ENCODE measurements around the gene RABGAP1L.

DNA sequence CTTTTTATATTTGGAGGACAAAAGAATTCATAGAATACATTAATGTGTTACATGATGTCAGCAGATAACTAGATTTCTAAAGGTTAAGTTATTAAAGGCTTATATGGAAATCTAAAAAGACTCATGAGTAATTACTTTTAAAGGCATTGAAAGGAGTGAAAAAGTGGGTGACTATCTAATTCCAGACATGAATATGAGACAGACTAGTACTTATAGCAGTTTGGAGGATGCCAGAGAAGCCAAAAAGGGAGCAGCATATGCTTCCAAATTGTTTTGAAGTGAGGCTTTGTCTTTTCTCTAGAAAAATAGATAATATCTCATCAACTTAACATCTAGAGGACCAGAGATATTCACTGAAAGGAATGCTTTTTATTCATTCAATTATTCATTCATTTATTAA is 564.9 kb downstream of the RABGAP1L start:
- TF ChIP-seq BCL11A (IDR thresholded peaks at IDR 0.05; ENCODE audit: low read depth, low read length) (no peak), SUZ12 (IDR thresholded peaks at IDR 0.05; ENCODE audit: unreplicated experiment) (no peak), PAX5 (IDR thresholded peaks at IDR 0.05; ENCODE audit: borderline replicate concordance, low read depth, low read length) (no peak), MEF2A (IDR thresholded peaks at IDR 0.05; ENCODE audit: insufficient read depth, low read depth, low read length) (no peak), CHD1 (IDR thresholded peaks at IDR 0.05; ENCODE audit: low read depth, low read length) (no peak), SPI1 (IDR thresholded peaks at IDR 0.05; ENCODE audit: borderline replicate concordance, insufficient read depth, low read depth, low read length) (no peak), STAT3 (IDR thresholded peaks at IDR 0.05; ENCODE audit: low read depth, low read length) (no peak), NFYA (IDR thresholded peaks at IDR 0.05; ENCODE audit: borderline replicate concordance, low read depth, low read length) (no peak), MXI1 (IDR thresholded peaks at IDR 0.05; ENCODE audit: low read depth, low read length) (no peak), KDM1A (IDR thresholded peaks at IDR 0.05; ENCODE audit: borderline replicate concordance) (no peak), BACH1 (IDR thresholded peaks at IDR 0.05; ENCODE audit: borderline replicate concordance) (no peak), CREB1 (IDR thresholded peaks at IDR 0.05; ENCODE audit: low read depth) (no peak)
- TF ChIP-seq, protein P1, sequence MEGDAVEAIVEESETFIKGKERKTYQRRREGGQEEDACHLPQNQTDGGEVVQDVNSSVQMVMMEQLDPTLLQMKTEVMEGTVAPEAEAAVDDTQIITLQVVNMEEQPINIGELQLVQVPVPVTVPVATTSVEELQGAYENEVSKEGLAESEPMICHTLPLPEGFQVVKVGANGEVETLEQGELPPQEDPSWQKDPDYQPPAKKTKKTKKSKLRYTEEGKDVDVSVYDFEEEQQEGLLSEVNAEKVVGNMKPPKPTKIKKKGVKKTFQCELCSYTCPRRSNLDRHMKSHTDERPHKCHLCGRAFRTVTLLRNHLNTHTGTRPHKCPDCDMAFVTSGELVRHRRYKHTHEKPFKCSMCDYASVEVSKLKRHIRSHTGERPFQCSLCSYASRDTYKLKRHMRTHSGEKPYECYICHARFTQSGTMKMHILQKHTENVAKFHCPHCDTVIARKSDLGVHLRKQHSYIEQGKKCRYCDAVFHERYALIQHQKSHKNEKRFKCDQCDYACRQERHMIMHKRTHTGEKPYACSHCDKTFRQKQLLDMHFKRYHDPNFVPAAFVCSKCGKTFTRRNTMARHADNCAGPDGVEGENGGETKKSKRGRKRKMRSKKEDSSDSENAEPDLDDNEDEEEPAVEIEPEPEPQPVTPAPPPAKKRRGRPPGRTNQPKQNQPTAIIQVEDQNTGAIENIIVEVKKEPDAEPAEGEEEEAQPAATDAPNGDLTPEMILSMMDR (IDR thresholded peaks at IDR 0.05 in 2 of 3, conservative IDR thresholded peaks at IDR 0.05 in 1 of 3; ENCODE audit: control insufficient read depth in 2 of 3, extremely low read depth in 1 of 3, insufficient read depth in 1 of 3, low read depth in 3 of 3, low read length in 3 of 3) = no peak

Data from GM12878 (cell line).